Measurements from ENCODE around the gene GALNT14.

The GALNT14 gene

DNA sequence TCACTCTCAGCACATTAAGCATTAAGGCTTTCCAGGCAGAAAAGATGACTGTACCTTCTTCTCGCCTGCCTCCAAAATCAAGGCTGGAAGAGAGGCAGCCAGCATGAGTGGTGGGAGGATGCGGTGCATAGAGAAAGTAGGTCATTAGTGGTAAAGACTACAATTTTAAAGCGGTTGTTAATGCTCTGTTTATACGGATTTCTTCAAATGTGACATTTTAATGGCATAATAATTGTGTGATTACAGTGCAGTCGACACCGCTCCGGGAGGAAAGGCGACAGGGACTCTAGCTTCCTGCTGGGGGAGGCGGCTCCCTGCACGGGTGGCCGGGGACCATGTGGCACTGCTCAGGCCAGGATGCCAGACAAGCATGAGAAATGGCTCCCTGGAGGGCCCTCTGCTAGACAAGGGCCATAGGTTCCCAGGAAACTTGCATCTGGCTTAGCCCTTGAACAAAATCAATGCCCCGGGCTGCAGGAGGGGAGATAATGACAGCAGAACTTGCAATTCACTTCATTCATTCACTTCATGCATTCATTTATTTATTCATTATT lies 129.6 kb downstream of the GALNT14 start:
- DNase-seq (ENCODE audit: low read depth) = no peak

- no peak for DNase-seq (ENCODE audit: low read depth)
Measured at GRCh38 chr2:31004257-31004656, 134.0 kb downstream of the GALNT14 start.

GRCh38 chr2:31003749-31004148 lies 134.5 kb downstream of the GALNT14 start:
- DNase-seq (ENCODE audit: low read depth) = no peak

GRCh38 chr2:31002537-31003150 lies 135.6 kb downstream of the GALNT14 start:
- no peak for DNase-seq (ENCODE audit: low read depth)

- DNase-seq (ENCODE audit: low read depth) = no peak
Measured at GRCh38 chr2:31000970-31001369, 137.3 kb downstream of the GALNT14 start.

DNA sequence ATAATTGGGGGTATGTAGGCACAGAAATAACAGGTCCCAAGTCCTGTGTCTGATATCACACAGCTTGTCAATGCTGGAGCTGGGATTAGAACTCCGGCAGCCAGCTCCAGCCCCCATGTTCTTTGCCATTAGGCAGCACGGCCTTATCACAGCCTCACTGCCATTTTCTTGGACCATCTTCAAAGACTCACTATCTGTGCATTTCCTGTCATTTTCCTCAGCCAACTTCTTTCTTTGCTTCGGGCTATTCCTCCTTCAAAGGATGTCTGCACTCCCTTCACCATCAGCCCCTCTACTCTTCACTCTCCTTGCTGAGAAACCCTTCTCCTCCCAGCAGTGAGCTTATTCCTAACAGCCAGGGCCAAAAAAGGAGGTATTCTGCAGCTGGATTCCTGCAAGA lies 139.6 kb downstream of the GALNT14 start:
- DNase-seq (ENCODE audit: low read depth) = no peak

GRCh38 chr2:30997979-30998378 lies 140.3 kb downstream of the GALNT14 start:
- no peak for DNase-seq (ENCODE audit: low read depth)

GRCh38 chr2:30994227-30995056 lies 143.8 kb downstream of the GALNT14 start:
- no peak for DNase-seq (ENCODE audit: low read depth)

DNA sequence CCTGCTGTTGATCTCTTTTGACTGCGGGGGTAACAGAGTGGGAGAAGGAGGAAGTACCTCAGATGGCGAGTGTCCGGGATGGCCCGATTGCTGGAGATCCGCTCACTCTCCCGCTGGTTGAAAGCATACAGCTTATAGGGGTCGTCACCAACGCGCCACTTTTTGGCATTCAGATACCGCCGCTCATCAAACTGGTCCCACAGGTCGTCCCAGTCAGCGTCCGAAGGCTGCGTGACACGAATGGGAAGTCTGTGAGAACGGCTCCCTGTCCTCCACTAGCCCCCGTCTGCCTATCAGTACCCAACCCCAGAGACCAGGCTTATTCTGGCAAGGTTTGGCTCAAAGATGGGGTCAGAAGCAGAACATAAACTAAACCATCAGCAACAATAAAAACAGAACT lies 145.5 kb downstream of the GALNT14 start:
- no peak for DNase-seq (ENCODE audit: low read depth)

GRCh38 chr2:30990671-30991070 lies 147.6 kb downstream of the GALNT14 start:
- DNase-seq (ENCODE audit: low read depth) = no peak

DNA sequence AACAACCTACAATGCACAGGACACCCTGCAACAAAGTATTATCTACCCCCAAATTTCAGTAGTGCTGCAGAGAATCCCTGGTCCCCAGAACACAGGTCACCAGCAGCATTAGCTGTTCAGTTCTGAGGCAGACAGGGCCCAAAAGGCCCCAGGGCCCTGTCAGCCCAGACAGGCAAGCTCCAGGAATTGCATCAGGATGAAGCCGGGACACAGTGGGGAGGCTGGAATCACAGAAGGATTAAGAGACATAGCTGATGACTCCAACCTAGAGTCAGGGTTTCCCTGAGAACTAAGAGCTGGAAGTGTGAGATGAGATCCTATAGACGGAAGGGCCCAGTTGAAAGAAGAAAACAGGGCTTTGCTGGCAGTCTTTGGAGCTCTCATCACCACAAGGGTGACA lies 148.1 kb downstream of the GALNT14 start:
- no peak for DNase-seq (ENCODE audit: low read depth)

GRCh38 chr2:30989746-30990145 lies 148.5 kb downstream of the GALNT14 start:
- no peak for DNase-seq (ENCODE audit: low read depth)

GRCh38 chr2:30987566-30987965 lies 150.7 kb downstream of the GALNT14 start:
- no peak for DNase-seq (ENCODE audit: low read depth)

- no peak for DNase-seq (ENCODE audit: low read depth)
Measured at GRCh38 chr2:30986231-30986580, 152.0 kb downstream of the GALNT14 start.

- DNase-seq (ENCODE audit: low read depth) = no peak
Measured at GRCh38 chr2:30985493-30986230, 152.6 kb downstream of the GALNT14 start.

DNA sequence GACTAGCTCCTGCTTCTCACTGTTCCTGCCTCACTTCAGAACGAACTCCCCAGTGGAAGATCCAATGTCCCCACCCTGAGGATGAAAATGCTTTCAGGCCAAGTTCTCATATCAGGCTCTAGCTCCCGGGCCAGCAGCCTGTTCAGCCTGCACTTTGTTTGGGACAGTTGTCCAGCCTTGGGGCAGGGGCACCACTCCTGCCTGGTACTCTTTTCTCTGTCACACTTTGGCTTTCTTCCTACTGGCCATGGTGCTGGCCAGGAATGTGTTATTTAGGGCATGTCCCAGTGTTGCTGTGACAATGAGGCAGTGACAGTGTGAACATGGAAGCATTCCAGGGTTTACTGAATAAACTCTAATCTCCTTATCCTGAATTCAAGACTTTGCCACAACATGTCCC lies 154.1 kb downstream of the GALNT14 start:
- DNase-seq (ENCODE audit: low read depth) = no peak

DNA sequence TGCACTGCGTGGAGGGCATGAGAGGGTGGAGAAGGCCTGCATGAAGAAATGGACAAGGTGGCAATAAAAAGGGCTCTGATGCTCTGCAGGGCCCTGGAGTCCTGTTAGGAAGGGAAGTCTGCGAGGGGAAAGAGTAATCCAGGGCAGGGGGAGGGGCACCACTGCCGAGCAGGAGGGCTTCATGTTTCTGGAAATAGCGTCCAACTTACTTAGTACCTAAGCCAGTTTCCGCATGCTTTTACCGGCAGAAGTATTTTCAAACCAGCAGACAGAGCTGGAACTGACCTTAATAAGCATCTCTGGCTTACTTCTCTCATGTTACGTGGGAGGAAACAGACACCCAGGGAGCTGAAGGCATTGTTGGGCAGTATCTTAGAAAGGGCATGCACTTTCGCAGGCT lies 156.7 kb downstream of the GALNT14 start:
- DNase-seq (ENCODE audit: low read depth) = no peak

DNA sequence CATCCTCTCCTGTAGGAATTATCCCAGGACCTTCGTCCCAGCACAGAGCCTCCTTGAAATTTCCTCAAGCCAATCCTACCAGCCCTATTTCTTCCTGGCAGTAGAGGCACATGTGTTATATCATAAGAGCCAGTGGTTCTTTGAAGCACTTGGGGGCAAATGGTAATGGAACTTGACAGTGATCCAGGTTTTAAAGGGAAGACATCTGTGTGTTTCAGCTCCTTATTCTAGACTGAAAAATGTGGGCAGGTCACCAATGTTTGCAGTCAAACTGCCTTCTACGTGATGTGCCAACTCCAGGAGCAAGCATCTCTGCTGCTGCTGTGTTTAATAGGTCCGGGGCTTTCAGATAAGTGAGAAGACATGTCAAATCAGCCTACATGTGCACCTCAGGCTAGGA lies 157.1 kb downstream of the GALNT14 start:
- no peak for DNase-seq (ENCODE audit: low read depth)

DNA sequence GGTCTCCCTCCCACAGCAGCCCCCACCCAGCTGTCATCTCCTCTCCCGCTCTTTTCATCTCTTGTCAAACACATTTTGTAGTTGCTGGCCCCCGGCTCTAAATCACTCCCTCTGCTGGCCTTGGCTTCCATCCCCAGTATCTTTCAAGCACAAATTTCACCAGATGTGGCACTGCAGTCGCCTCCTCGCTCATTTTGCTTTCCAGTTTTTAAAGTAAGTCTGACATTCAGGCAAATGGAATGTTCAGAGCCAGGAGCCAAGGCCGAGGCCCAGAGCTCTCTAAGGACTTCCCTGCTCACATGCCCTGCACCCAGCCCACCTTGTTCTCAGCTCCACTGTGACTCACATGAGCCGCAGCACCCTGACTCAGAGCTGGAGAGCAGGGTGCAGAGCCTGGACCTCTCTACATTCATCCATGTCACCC lies 158.4 kb downstream of the GALNT14 start:
- DNase-seq (ENCODE audit: low read depth) = no peak

DNA sequence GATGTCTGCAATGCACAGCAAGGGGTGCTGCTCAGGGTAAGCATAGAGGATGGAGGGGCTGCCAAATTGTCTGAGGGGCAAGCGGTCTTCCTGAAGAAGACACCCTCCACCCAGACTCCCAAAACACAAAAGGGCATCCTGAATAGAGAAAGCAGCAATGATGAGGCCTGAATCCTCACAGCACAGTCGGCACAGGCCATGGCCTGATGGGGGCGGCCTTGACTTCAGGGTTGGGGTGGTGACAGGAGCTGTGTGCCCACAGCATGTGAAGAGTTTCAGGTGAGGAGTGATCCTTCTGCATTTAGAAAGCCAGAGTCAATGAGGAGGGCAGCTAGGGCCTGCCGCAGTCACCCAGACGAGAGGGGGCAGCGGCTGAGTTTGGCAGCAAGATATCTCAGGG lies 159.4 kb downstream of the GALNT14 start:
- DNase-seq (ENCODE audit: low read depth) = no peak

- DNase-seq (ENCODE audit: low read depth) = no peak
Measured at GRCh38 chr2:30978044-30978443, 160.2 kb downstream of the GALNT14 start.

- DNase-seq (ENCODE audit: low read depth) = no peak
Measured at GRCh38 chr2:30975156-30975555, 163.1 kb downstream of the GALNT14 start.

DNA sequence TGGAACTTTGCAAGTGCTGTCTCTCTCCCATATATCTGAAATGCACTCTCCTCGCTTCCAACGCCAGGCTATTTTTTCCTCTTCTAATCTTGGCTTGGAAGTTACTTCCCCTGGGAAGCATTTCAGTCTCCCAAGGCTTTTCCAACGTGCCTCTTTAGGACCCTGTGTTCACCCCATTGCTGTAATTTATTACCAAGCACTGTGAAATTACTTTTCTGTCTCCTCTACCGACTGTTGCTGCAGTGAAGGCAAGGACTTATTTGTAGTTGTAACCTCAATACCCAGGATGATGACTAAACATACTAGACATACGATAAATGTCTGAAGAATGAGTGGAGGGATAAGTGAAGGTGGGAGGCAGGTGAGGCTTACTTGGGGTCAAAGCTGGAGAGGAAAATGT lies 163.7 kb downstream of the GALNT14 start:
- no peak for DNase-seq (ENCODE audit: low read depth)
